Fibroblast of lung (primary cell): ENCODE data around the gene RPS6KL1. TPM values are rescaled to one million over a fixed set of nuclear protein-coding genes. Genes with fewer than 3 reads are reported as not detected.

Experiments
- DNase-seq, 2 donors: peaks; one replicate each; pipeline versions ENCODE4 v3.0.0 to v3.0.0-alpha.2; 2010; ENCODE audit warnings: low read depth in 2 of 2
- H2AFZ ChIP-seq: 2 replicates; pipeline ENCODE4 v1.5.1; 2012; ENCODE audit warnings: low read length, control low read depth, inconsistent platforms
- H3K27ac ChIP-seq: 2 replicates; pipeline ENCODE4 v1.5.1; 2011; ENCODE audit warnings: low read length, control low read depth; ENCODE audit not compliant: insufficient read depth
- H3K27me3 ChIP-seq: 2 replicates; pipeline ENCODE4 v1.5.1; 2011; ENCODE audit warnings: mild to moderate bottlenecking, low read length; ENCODE audit not compliant: control insufficient read depth, insufficient read depth
- H3K36me3 ChIP-seq: 2 replicates; pipeline ENCODE4 v1.5.1; 2011; ENCODE audit warnings: low read length; ENCODE audit not compliant: control insufficient read depth, insufficient read depth
- H3K4me1 ChIP-seq: 2 replicates; pipeline ENCODE4 v1.5.1; 2011; ENCODE audit warnings: low read length; ENCODE audit not compliant: control insufficient read depth, insufficient read depth; ENCODE audit errors: extremely low read depth
- H3K4me2 ChIP-seq: 2 replicates; pipeline ENCODE4 v1.5.1; 2011; ENCODE audit warnings: low read length, control low read depth; ENCODE audit not compliant: insufficient read depth; ENCODE audit errors: extremely low read depth
- H3K4me3 ChIP-seq, 4 experiments: fragments of 200-600 bp in 1 of 4; sonication (generic) in 1 of 4; replicated peaks in 1 of 4; 2 replicates each; pipeline ENCODE4 v1.5.1; 2011 to 2016; ENCODE audit warnings: low read length in 4 of 4, low read depth in 3 of 4, mild to moderate bottlenecking in 3 of 4, control low read depth in 2 of 4, inconsistent platforms in 1 of 4, mixed read lengths in 1 of 4; ENCODE audit not compliant: insufficient read depth in 1 of 4; ENCODE audit errors: control extremely low read depth in 1 of 4
- H3K79me2 ChIP-seq: 2 replicates; pipeline ENCODE4 v1.5.1; 2012; ENCODE audit warnings: mild to moderate bottlenecking, low read length, inconsistent platforms; ENCODE audit not compliant: control insufficient read depth, insufficient read depth
- H3K9ac ChIP-seq: 2 replicates; pipeline ENCODE4 v1.5.1; 2011; ENCODE audit warnings: mild to moderate bottlenecking, low read length, control low read depth; ENCODE audit not compliant: insufficient read depth
- H3K9me3 ChIP-seq: 2 replicates; pipeline ENCODE4 v1.5.1; 2012; ENCODE audit warnings: low read depth, low read length; ENCODE audit not compliant: control insufficient read depth, insufficient read depth
- H4K20me1 ChIP-seq: 2 replicates; pipeline ENCODE4 v1.5.1; 2011; ENCODE audit warnings: low read length; ENCODE audit not compliant: control insufficient read depth, insufficient read depth; ENCODE audit errors: extremely low read depth
- EZH2 ChIP-seq: IDR thresholded peaks from 2 replicates; pipeline ENCODE4 v1.5.1; 2012; ENCODE audit warnings: low read length, control low read depth, mild to moderate bottlenecking; ENCODE audit errors: missing control alignments
- polyA plus RNA-seq, 2 donors: library from polyadenylated mRNA; depleted of rRNA in 1 of 2; stranded (reverse) in 1 of 2; unstranded in 1 of 2; fragments of >200 nt; gene quantifications; 2 replicates each; pipeline ENCODE4 v1.2.1, GENCODE V29; 2011 to 2012; ENCODE audit warnings: missing spikeins in 1 of 2
- total RNA-seq: library from RNA; depleted of rRNA; stranded (reverse); fragments of >200 nt; gene quantifications from 2 replicates; pipeline ENCODE4 v1.2.1, GENCODE V29; 2014
- TF ChIP-seq, protein P1 (sequence below), 2 donors: IDR thresholded peaks in 1 of 2; conservative IDR thresholded peaks in 1 of 2; 1 replicate in 1 of 2; 2 replicates in 1 of 2; pipeline ENCODE4 v1.5.1; 2011 to 2012; ENCODE audit warnings: low read length in 2 of 2, control low read depth in 1 of 2, inconsistent platforms in 1 of 2, low read depth in 1 of 2, mild to moderate bottlenecking in 1 of 2

Gene RPS6KL1
- total and polyA plus RNA-seq, 2 donors (not counting 1 experiment from before 2014, with no cell fraction given), result 0.52 to 1.2 TPM

GRCh38 chr14:74908861-74909341 lies 14.2 kb downstream of the RPS6KL1 start:
- peaks cover 6% of the 10 kb centered on the region for H3K4me1 ChIP-seq
- H3K9ac ChIP-seq, result no peak overlapping the region
- no peak overlapping the region for H2AFZ ChIP-seq
- H3K4me3 ChIP-seq, result no peak overlapping the region
- H4K20me1 ChIP-seq, result no peaks in the 10 kb centered on the region
- no peak overlapping the region for H3K4me2 ChIP-seq
- H3K79me2 ChIP-seq, result no peaks in the 10 kb centered on the region
- peaks cover 6% of the 10 kb centered on the region for H3K36me3 ChIP-seq
- H3K27me3 ChIP-seq, result no peaks in the 10 kb centered on the region
- no peak for DNase-seq
- no peak overlapping the region for H3K27ac ChIP-seq
- TF ChIP-seq, protein P1, sequence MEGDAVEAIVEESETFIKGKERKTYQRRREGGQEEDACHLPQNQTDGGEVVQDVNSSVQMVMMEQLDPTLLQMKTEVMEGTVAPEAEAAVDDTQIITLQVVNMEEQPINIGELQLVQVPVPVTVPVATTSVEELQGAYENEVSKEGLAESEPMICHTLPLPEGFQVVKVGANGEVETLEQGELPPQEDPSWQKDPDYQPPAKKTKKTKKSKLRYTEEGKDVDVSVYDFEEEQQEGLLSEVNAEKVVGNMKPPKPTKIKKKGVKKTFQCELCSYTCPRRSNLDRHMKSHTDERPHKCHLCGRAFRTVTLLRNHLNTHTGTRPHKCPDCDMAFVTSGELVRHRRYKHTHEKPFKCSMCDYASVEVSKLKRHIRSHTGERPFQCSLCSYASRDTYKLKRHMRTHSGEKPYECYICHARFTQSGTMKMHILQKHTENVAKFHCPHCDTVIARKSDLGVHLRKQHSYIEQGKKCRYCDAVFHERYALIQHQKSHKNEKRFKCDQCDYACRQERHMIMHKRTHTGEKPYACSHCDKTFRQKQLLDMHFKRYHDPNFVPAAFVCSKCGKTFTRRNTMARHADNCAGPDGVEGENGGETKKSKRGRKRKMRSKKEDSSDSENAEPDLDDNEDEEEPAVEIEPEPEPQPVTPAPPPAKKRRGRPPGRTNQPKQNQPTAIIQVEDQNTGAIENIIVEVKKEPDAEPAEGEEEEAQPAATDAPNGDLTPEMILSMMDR (conservative IDR thresholded peaks at IDR 0.05 in 1 of 2, IDR thresholded peaks at IDR 0.05 in 1 of 2; ENCODE audit: low read depth in 1 of 2, low read length in 2 of 2), result no peak
- no peak for TF ChIP-seq EZH2
- no peaks in the 10 kb centered on the region for H3K9me3 ChIP-seq

GRCh38 chr14:74907744-74908143 lies 15.3 kb downstream of the RPS6KL1 start:
- Histone ChIP-seq H3K27me3 (no peaks in the 10 kb centered on the region), H4K20me1 (no peaks in the 10 kb centered on the region), H3K9ac (no peak overlapping the region), H2AFZ (no peak overlapping the region), H3K4me3 (no peak overlapping the region), H3K4me2 (no peak overlapping the region), H3K79me2 (no peaks in the 10 kb centered on the region), H3K4me1 (peaks cover 6% of the 10 kb centered on the region), H3K27ac (no peak overlapping the region), H3K36me3 (peaks cover 11% of the 10 kb centered on the region), H3K9me3 (no peaks in the 10 kb centered on the region)
- TF ChIP-seq, protein P1 (conservative IDR thresholded peaks at IDR 0.05 in 1 of 2, IDR thresholded peaks at IDR 0.05 in 1 of 2; ENCODE audit: low read depth in 1 of 2, low read length in 2 of 2), result no peak
- TF ChIP-seq EZH2, result no peak
- no peak for DNase-seq

DNA sequence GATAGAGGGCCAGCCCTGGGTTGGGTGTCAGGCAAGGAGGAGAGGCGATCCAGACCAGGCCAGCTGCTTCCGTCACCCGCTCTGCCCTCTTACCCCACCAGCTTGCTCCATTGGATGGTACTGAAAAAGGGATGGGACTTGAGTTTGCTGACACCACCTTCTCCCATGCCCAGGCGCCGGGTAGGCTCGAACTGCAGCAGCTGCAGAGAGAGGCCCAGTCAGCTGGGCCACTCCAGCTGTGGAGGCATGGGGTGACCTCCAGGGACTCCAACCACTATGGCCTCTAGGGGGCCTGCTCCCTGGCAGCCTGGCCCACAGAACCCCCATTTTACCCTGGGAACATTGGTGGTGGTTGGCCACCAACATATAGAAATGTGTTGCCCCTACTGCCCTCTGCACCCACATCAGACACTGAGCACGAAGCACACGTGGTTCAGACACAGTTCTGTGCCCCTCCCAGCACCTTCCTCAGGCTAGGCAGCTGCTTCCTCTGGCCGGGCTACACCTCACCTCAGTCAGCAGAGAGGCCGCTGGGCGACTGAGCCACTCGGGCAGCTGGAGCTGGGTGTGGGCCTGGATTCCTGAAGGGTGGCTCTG lies 16.0 kb downstream of the RPS6KL1 start:
- H3K4me1 ChIP-seq, result peaks cover 6% of the 10 kb centered on the region
- no peaks in the 10 kb centered on the region for H3K79me2 ChIP-seq
- no peaks in the 10 kb centered on the region for H3K27me3 ChIP-seq
- no peak for DNase-seq
- H3K4me2 ChIP-seq, result no peak overlapping the region
- H3K36me3 ChIP-seq, result peaks cover 13% of the 10 kb centered on the region
- no peaks in the 10 kb centered on the region for H3K9me3 ChIP-seq
- no peaks in the 10 kb centered on the region for H4K20me1 ChIP-seq
- H3K9ac ChIP-seq, result no peak overlapping the region
- no peak overlapping the region for H2AFZ ChIP-seq
- no peak overlapping the region for H3K4me3 ChIP-seq
- no peak for TF ChIP-seq EZH2
- TF ChIP-seq, protein P1 (conservative IDR thresholded peaks at IDR 0.05 in 1 of 2, IDR thresholded peaks at IDR 0.05 in 1 of 2; ENCODE audit: low read depth in 1 of 2, low read length in 2 of 2), result no peak
- no peak overlapping the region for H3K27ac ChIP-seq
